ENCODE results near the gene FBXO34. TPM values are rescaled to one million over a fixed set of nuclear protein-coding genes. Genes with fewer than 3 reads are reported as not detected.

Gene FBXO34
- total RNA-seq, 4 donors from 2014 or later: 33.3 to 43.1 (median 34.5) TPM

DNA sequence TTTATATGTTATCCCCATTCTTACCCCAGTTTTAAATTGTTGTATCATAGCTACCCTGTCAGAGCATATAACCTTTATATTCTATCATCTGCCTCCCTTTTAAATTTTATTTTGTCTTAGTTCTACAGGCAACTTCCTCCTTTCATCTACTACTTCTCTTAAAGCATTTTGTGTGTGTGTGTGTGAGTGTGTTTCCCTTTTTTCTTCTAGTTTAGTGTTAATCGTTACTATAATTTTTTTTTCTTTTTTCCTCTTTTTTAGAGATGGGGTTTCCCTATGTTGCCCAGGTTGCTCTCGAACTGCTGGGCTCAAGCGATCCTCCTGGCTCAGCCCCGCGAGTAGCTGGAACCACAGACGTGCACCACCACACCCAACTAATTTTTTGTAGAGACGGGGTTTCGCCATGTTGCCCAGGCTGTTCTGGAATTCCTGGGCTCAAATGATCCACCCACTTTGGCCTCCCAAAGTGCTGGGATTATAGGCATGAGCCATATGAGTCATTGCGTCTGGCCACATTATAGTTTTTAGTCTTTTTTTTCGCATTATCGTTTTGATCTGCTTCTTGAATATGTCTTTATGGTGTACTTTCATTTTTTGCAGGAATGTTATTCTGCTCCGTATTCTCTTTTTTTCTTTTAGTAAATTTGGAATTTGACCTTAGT lies 33.1 kb upstream of the FBXO34 start:
- Histone ChIP-seq H3K27me3 (peaks cover 0 to 11% (median 0%) of the 10 kb centered on the region in 4 donors), H3K36me3 (no peaks in the 10 kb centered on the region), H3K4me1 (no peaks in the 10 kb centered on the region), H3K27ac (no peak overlapping the region), H3K4me3 (no peak overlapping the region), H3K9me3 (no peaks in the 10 kb centered on the region)
- WGBS, 2 donors: 70 to 72% methylated on average over 12 of the region's 12 CpGs
- DNase-seq: no peak
- intact Hi-C loops (cut with DNase I): no loop called here
- TF ChIP-seq, protein P1, sequence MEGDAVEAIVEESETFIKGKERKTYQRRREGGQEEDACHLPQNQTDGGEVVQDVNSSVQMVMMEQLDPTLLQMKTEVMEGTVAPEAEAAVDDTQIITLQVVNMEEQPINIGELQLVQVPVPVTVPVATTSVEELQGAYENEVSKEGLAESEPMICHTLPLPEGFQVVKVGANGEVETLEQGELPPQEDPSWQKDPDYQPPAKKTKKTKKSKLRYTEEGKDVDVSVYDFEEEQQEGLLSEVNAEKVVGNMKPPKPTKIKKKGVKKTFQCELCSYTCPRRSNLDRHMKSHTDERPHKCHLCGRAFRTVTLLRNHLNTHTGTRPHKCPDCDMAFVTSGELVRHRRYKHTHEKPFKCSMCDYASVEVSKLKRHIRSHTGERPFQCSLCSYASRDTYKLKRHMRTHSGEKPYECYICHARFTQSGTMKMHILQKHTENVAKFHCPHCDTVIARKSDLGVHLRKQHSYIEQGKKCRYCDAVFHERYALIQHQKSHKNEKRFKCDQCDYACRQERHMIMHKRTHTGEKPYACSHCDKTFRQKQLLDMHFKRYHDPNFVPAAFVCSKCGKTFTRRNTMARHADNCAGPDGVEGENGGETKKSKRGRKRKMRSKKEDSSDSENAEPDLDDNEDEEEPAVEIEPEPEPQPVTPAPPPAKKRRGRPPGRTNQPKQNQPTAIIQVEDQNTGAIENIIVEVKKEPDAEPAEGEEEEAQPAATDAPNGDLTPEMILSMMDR (IDR thresholded peaks at IDR 0.05): no peak
- TF ChIP-seq POLR2A (IDR thresholded peaks at IDR 0.05): no peak

DNA sequence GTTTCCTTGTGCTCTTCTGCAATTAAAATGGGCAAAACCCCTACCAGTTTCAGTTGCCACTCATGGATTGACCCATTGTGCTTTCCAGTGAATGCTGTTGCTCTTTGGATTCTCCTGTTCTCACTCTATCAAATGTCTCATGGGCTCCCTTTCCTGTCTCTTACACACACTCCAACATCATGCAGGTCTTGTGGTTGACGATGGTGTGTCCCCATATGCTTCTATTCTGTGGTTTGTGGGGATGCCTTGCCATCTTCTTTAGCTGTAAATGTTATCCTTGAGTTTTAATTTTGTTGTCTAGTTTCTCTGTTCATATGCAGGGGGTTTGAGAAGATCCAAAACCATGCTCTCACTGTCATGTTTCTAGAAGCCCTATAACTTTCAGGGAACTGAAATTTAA lies 31.9 kb upstream of the FBXO34 start:
- Histone ChIP-seq H3K27ac (no peak overlapping the region), H3K9me3 (no peaks in the 10 kb centered on the region), H3K4me3 (no peak overlapping the region), H3K36me3 (no peaks in the 10 kb centered on the region), H3K27me3 (peaks cover 0 to 11% (median 0%) of the 10 kb centered on the region in 4 donors), H3K4me1 (no peaks in the 10 kb centered on the region)
- 33 to 69% methylated on average over 1 of the region's 1 CpG for WGBS, 2 donors
- TF ChIP-seq POLR2A (IDR thresholded peaks at IDR 0.05): no peak
- TF ChIP-seq, protein P1 (IDR thresholded peaks at IDR 0.05): no peak
- no peak for DNase-seq
- intact Hi-C loops (cut with DNase I): no loop called here

DNA sequence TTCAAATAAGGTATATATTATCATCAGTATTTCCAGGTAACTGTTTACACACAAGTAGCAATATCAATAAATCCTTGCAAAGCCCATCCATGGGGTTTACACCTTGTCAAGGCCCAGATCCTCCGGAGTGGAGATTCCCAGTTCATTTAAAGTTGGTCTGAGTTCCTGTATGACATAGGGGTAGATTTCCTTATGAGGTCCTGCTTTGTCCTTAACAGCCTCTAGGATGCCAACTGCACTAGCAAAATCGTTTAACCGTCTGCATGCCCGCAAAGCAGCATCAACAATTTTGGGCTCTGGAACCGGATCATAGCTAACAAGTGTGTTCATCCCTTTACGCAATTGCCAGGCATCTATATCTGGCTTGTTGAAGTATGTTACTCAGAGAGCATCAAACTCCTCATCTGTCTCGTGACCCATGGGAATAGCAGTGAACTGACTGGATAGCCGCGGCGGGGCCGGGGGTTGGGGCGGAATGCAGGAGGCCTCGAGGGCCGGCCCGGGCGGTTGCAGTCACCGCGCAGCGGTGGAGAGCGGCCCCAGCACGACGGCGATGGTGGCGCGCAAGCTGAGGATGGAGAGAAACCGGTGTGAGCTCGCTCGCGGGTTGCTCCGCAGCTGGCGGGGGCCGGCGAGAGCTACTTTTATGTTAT lies 30.6 kb upstream of the FBXO34 start:
- Histone ChIP-seq H3K4me1 (no peaks in the 10 kb centered on the region), H3K36me3 (no peaks in the 10 kb centered on the region), H3K27ac (no peak overlapping the region), H3K4me3 (no peak overlapping the region), H3K27me3 (peaks cover 0 to 11% (median 0%) of the 10 kb centered on the region in 4 donors), H3K9me3 (no peaks in the 10 kb centered on the region)
- intact Hi-C loops (cut with DNase I): no loop called here
- DNase-seq: no peak
- TF ChIP-seq, protein P1 (IDR thresholded peaks at IDR 0.05): no peak
- TF ChIP-seq POLR2A (IDR thresholded peaks at IDR 0.05): no peak
- WGBS, 2 donors: 59 to 70% methylated on average over 10 to 21 of the region's 33 CpGs

DNA sequence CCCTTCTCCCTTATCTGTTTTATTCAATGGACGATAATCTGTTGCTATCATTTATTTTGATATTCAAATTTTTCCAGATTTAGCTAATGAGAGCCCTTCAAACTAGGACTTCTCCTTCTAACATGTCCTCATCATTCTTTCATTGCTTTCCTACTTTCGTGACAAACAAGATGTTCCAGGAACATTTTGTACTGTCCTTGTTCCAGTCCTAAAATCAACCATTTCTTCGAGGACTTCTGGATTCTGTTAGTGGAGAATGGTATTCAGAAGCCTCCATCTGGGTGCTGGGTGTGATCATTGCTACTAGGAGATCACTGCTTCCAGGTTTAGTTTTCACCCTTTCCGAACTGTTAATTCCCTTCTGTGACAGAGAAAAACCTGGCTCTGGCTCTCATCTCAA lies 29.5 kb upstream of the FBXO34 start:
- DNase-seq: no peak
- 67 to 69% methylated on average over 4 of the region's 4 CpGs for WGBS, 2 donors
- Histone ChIP-seq H3K4me1 (no peaks in the 10 kb centered on the region), H3K27me3 (peaks cover 0 to 11% (median 0%) of the 10 kb centered on the region in 4 donors), H3K4me3 (no peak overlapping the region), H3K27ac (peak overlapping the region in 1 of 4 donors; percentile 16), H3K9me3 (no peaks in the 10 kb centered on the region), H3K36me3 (no peaks in the 10 kb centered on the region)
- intact Hi-C loops (cut with DNase I): no loop called here
- TF ChIP-seq, protein P1 (IDR thresholded peaks at IDR 0.05): no peak
- TF ChIP-seq POLR2A (IDR thresholded peaks at IDR 0.05): no peak

DNA sequence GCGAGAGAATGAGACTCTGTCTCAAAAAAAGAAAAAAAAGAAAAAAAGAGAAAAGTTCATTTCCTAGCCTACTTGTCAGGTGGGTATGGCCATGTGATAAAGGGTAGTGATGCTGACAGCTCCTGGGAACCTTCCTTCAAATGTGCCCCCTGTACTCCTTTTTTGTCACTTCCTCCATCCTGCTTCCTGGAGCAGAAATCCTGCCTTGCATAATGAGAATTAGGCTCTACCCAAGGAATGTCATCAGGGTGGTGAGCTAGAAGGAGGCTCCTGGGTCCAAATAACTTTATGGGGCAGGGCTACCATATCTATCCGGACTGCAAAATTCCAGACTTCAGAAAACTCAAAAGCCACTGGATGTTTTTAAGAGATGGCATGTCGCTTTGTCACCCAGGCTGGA lies 27.8 kb upstream of the FBXO34 start:
- 90 to 97% methylated on average over 3 of the region's 3 CpGs for WGBS, 2 donors
- Histone ChIP-seq H3K27ac (peak overlapping the region in 2 of 4 donors; percentile 5 to 58), H3K4me1 (no peaks in the 10 kb centered on the region)

More for the DNA sequence above, 27.8 kb upstream of the FBXO34 start:
- intact Hi-C loops (cut with DNase I): no loop called here
- Histone ChIP-seq H3K4me3 (no peak overlapping the region), H3K36me3 (no peaks in the 10 kb centered on the region), H3K27me3 (peaks cover 0 to 11% (median 0%) of the 10 kb centered on the region in 4 donors), H3K9me3 (no peaks in the 10 kb centered on the region)
- no peak for DNase-seq
- TF ChIP-seq, protein P1 (IDR thresholded peaks at IDR 0.05): no peak
- TF ChIP-seq POLR2A (IDR thresholded peaks at IDR 0.05): no peak

Measured in esophagus squamous epithelium (tissue), 5 donors.